HG02571 (cell line): ENCODE results near the gene ARFGEF2.
"Not testable (repeated sequence)": the region's sequence is repeated elsewhere in the genome, so short reads cannot be mapped to it uniquely, and the experiment has no call there.

ENCODE experiments used
- ATAC-seq: cut with Tn5 transposase; IDR thresholded peaks from one replicate; pipeline ENCODE4 v1.9.1; 2021; ENCODE audit warnings: mild to moderate bottlenecking, moderate library complexity; ENCODE audit not compliant: unreplicated experiment

Gene ARFGEF2

GRCh38 chr20:48949304-48950170 is 28.0 kb downstream of the ARFGEF2 start:
- no peak for ATAC-seq

GRCh38 chr20:48951041-48951440 is 29.5 kb downstream of the ARFGEF2 start:
- ATAC-seq = no peak

GRCh38 chr20:48951646-48952045 is 30.1 kb downstream of the ARFGEF2 start:
- ATAC-seq = no peak

GRCh38 chr20:48952656-48953055 is 31.1 kb downstream of the ARFGEF2 start:
- no peak for ATAC-seq

GRCh38 chr20:48953653-48954052 is 32.1 kb downstream of the ARFGEF2 start:
- no peak for ATAC-seq

DNA sequence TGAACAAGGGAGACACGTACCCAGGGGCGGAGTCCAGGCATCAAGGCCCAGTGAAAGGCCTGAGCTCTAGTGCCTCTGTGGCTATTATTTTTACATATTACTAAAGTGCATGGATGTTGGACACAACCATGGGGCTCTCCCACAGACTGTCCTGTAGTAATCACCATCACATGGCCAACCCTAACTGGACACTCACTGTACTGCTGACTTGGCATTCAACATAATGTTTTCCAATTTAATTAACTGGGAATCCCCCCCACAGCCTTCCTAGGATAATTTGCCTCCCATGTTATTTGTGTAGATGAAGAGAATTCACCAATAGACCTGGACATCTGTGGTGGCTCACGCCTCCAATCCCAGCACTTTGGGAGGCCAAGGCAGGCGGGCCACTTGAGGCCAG is 34.5 kb downstream of the ARFGEF2 start:
- no peak for ATAC-seq

DNA sequence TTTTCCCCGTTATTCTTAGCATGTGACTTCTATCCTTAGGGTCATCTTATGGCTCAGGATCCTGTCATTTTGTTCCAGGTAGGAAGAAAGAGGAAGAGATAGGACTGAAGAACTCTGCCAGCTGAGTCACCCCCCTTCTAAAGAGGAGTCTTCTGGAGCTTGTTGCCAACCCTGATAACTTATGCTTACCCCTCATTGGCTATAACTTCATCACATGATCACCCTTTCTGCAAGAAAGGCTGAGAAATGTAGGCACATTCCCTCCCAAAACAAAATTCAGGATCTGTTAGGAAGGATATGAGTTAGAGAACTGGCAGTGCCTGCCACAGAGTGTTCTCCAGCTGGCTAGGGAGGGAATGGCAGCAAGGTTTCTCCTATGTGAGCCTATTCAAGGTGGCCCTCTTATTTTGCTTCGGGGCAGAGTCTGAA is 35.6 kb downstream of the ARFGEF2 start:
- ATAC-seq = no peak

GRCh38 chr20:48957533-48957932 is 36.0 kb downstream of the ARFGEF2 start:
- no peak for ATAC-seq

- no peak for ATAC-seq
Measured at GRCh38 chr20:48958743-48959142, 37.2 kb downstream of the ARFGEF2 start.

- ATAC-seq = no peak
Measured at GRCh38 chr20:48959899-48960550, 38.5 kb downstream of the ARFGEF2 start.

DNA sequence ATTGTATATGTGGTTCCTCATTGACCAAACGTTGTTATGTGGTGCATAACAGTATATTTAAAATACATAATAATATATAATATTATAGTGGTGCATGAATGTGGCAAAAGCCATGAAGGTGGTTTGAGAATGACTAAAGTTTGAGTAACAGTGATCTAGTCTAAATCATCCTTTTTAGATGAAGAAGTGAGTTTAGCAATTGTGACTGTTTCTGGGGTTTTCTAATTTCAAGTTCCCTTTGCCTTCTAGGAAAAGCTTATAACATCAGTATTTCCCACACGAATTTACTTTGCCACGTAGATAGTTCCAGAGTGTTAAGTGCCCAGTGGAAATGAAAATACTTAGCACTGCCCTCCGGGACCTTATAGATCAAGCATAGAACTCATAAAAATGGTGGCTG is 40.9 kb downstream of the ARFGEF2 start:
- no peak for ATAC-seq

- ATAC-seq = no peak
Measured at GRCh38 chr20:48962976-48963771, 41.7 kb downstream of the ARFGEF2 start.

- ATAC-seq = no peak
Measured at GRCh38 chr20:48965189-48965910, 43.8 kb downstream of the ARFGEF2 start.

DNA sequence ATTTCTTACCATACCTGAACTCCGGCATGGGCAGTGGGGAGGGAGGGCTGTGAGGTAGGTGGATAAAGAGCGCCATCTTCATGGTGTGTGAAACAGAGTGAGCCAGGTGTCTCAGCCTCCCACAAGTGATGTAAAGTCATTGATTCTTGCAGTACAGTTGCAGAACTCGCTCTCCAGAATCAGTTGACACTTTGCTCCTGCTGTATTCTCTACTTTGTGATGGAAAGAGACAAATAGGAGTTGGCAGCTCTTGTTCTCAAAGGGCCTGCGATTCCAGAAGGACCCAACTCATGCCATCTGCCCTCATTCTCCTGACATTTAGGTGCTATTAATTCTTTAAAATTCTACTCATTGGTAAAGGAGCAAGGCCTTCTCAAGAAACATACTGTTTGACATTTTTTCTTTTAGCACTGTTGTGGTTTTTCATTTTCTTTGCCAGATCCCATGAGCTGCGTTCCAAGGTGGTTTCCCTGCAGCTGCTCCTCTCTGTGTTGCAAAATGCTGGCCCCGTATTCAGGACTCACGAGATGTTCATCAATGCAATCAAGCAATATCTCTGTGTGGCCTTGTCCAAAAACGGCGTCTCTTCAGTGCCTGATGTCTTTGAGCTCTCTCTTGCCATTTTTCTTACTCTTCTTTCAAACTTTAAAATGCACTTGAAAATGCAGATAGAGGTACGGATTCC is 49.3 kb downstream of the ARFGEF2 start:
- no peak for ATAC-seq

DNA sequence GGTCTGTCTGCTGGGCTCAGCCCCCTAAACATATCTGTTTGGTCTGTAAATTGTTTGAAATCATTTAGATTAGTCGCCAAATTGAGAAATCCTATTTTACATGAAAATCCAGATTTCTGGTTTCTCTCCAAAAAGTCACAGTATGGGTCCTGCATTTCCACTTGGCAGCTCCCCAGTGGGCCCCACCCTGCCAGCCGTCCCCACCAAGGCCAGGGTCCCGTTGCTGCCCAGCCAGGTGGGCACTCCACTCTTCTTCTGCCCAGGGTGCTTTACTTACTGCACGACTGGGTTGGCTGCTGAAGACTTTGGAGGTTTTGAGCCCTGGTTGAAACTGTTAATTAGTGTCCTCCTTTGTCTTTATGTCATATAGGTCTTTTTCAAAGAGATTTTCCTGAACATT is 50.4 kb downstream of the ARFGEF2 start:
- ATAC-seq = no peak

GRCh38 chr20:48972816-48973215 is 51.3 kb downstream of the ARFGEF2 start:
- no peak for ATAC-seq

- no peak for ATAC-seq
Measured at GRCh38 chr20:48975955-48976354, 54.4 kb downstream of the ARFGEF2 start.

DNA sequence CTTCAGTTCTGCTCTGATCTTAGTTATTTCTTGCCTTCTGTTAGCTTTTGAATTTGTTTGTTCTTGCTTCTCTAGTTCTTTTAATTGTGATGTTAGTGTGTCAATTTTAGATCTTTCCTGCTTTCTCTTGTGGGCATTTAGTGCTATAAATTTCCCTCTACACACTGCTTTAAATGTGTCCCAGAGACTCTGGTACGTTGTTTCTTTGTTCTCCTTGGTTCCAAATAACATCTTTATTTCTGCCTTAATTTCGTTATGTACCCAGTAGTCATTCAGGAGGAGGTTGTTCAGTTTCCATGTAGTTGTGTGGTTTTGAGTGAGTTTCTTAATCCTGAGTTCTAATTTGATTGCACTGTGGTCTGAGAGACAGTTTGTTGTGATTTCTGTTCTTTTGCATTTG is 58.5 kb downstream of the ARFGEF2 start:
- ATAC-seq = not testable (repeated sequence)

GRCh38 chr20:48983423-48984400 is 62.2 kb downstream of the ARFGEF2 start:
- ATAC-seq = no peak
